Neural cell (in vitro differentiated cells): Measurements from ENCODE around the gene ACOXL.

Source experiments
- CTCF ChIP-seq: fragments of 450-650 bp; IDR thresholded peaks from 2 replicates; pipeline ENCODE4 v1.5.1; 2014; ENCODE audit warnings: antibody characterized with exemption, mild to moderate bottlenecking, moderate library complexity; ENCODE audit not compliant: poor library complexity, severe bottlenecking
- EZH2 ChIP-seq: fragments of 200-600, 300-800 bp; shearing (Covaris generic), sonication (generic); IDR thresholded peaks from 2 replicates; pipeline ENCODE4 v1.6.1; 2014; ENCODE audit warnings: antibody characterized with exemption, low read length, borderline replicate concordance, mild to moderate bottlenecking; ENCODE audit not compliant: insufficient read depth, poor library complexity, severe bottlenecking
- MXI1 ChIP-seq: fragments of 450-650 bp; conservative IDR thresholded peaks from 2 replicates; pipeline ENCODE4 v1.6.1; 2014; ENCODE audit warnings: antibody characterized with exemption, mild to moderate bottlenecking; ENCODE audit not compliant: poor library complexity, severe bottlenecking
- POLR2AphosphoS5 ChIP-seq: IDR thresholded peaks from 2 replicates; pipeline ENCODE4 v1.6.1; 2012
- RAD21 ChIP-seq: fragments of 450-650 bp; conservative IDR thresholded peaks from 2 replicates; pipeline ENCODE4 v1.6.1; 2014; ENCODE audit warnings: antibody characterized with exemption, mild to moderate bottlenecking, moderate library complexity
- SMC3 ChIP-seq: fragments of 450-650 bp; conservative IDR thresholded peaks from 2 replicates; pipeline ENCODE4 v1.6.1; 2014; ENCODE audit warnings: antibody characterized with exemption, mild to moderate bottlenecking, moderate library complexity; ENCODE audit not compliant: poor library complexity
- TAF1 ChIP-seq: IDR thresholded peaks from 2 replicates; pipeline ENCODE4 v1.6.1; 2012; ENCODE audit warnings: low read depth

DNA sequence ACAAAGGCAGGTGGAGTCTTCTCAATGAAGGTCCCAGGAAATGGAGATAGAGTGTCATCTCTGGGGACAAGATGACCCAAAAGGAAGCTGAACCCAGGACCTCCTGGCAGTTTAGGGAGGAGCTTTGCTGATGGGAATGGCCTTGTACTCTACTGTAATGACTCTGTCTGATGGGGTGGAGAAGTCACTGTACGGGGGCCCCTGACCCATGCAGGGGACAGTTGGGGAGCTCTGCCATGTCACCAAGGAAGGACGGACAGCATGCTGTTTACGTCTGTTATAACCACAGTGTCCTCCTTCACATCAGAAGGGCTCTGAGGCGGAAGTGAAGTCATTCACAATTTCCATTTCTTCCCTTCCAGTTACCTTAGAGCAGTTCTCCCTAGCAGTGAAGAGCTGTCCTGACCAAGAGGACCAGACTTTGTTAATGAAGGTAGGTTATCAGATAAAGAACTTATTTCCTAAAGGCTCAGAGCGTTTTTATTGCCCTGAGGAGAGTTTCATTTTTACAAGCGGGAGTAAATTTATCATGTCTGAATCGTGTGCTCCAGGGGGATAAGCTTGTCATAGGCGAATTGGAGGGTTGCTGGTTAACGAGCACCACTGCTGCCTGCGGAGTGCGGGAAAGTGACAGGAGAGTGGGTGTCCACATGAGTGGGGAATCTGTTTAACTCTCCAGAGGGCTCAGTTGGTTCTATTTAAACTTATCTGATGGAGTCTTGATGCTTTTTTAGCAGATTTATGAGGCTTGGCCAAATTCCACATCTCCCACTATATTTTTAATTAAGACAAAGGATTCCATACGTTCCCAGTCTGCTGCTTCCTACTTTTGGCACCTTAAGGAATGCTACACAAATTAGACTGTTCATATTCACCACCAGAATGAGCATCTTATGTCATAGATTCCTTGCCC is 316.7 kb downstream of the ACOXL start:
- no peak for TF ChIP-seq TAF1
- TF ChIP-seq CTCF, result no peak
- TF ChIP-seq EZH2, result no peak
- TF ChIP-seq RAD21, result no peak
- no peak for TF ChIP-seq MXI1
- no peak for TF ChIP-seq POLR2AphosphoS5
- no peak for TF ChIP-seq SMC3
